GM12878 (cell line): ENCODE measurements around the gene MAGI2. TPM values are rescaled to one million over a fixed set of nuclear protein-coding genes. Genes with fewer than 3 reads are reported as not detected.
A peak's percentile ranks its signal among the peaks of the same experiment; 100 is the strongest.

ENCODE experiments used
- ATAC-seq: fragments of 200-7000 bp; cut with Tn5 transposase; 3 replicates; pipeline ENCODE4 v1.9.1; 2020; ENCODE audit warnings: mild to moderate bottlenecking, moderate library complexity
- BruUV-seq: library from RNA; stranded (reverse); fragments of 400-500 nt; replicated peaks from 2 replicates; lab custom pipeline; 2021; lab: Mats Ljungman, UMichigan
- CTCF ChIA-PET: fragments of 300-600 bp; sonication (Branson Sonifier 250); formaldehyde crosslinking; extraction: SDS; loops from one replicate; lab custom pipeline; 2021; ENCODE audit warnings: inconsistent platforms; lab: Yijun Ruan, JAX
- POLR2A ChIA-PET: fragments of 350-600 bp; formaldehyde crosslinking; extraction: SDS; loops from one replicate; lab custom pipeline; 2021; ENCODE audit warnings: inconsistent platforms; lab: Charles Lee
- RAD21 ChIA-PET: fragments of 300-600 bp; sonication (Branson Sonifier 250); formaldehyde crosslinking; loops from one replicate; lab custom pipeline; 2023; ENCODE audit warnings: antibody characterized with exemption; ENCODE audit not compliant: unreplicated experiment; lab: Charles Lee
- SMC1A ChIA-PET: fragments of 300-600 bp; sonication (Branson Sonifier 250); formaldehyde crosslinking; loops from one replicate; lab custom pipeline; 2023; ENCODE audit not compliant: unreplicated experiment, uncharacterized antibody; lab: Charles Lee
- DNase-seq: peaks from one replicate; pipeline ENCODE4 v3.0.0-alpha.2; 2011; ENCODE audit warnings: low read depth, low spot score
- FAIRE-seq: peaks from 3 replicates; lab custom pipeline; 2011; peaks lifted over from hg19 to GRCh38; lab: Jason Lieb, UNC
- H2AFZ ChIP-seq: 2 replicates; pipeline ENCODE4 v1.6.0; 2011; ENCODE audit warnings: low read depth, low read length, control low read depth; ENCODE audit not compliant: control insufficient read depth
- H3K27ac ChIP-seq: 2 replicates; pipeline ENCODE4 v1.5.1; 2011; ENCODE audit warnings: control low read depth; ENCODE audit not compliant: control insufficient read depth, insufficient read depth
- H3K27me3 ChIP-seq, 2 experiments: replicated peaks in 1 of 2; 2 replicates each; pipeline versions ENCODE4 v1.6.0 to v1.6.1; 2011; ENCODE audit warnings: low read length in 1 of 2; ENCODE audit not compliant: control insufficient read depth in 2 of 2, insufficient read depth in 2 of 2
- H3K36me3 ChIP-seq, 2 experiments: 2 replicates each; pipeline ENCODE4 v1.5.1; 2011; ENCODE audit warnings: low read length in 1 of 2; ENCODE audit not compliant: control insufficient read depth in 2 of 2, insufficient read depth in 2 of 2
- H3K4me1 ChIP-seq: 2 replicates; pipeline ENCODE4 v1.6.1; 2011; ENCODE audit warnings: mild to moderate bottlenecking, low read length, moderate library complexity, mixed read lengths; ENCODE audit not compliant: control insufficient read depth, insufficient read depth
- H3K4me2 ChIP-seq: 2 replicates; pipeline ENCODE4 v1.6.0; 2011; ENCODE audit warnings: control low read depth; ENCODE audit not compliant: control insufficient read depth, insufficient read depth
- H3K4me3 ChIP-seq: fragments of 200-600 bp; sonication (generic); 2 replicates; pipeline ENCODE4 v1.5.1; 2016
- H3K79me2 ChIP-seq: 2 replicates; pipeline ENCODE4 v1.6.0; 2011; ENCODE audit warnings: low read length; ENCODE audit not compliant: control insufficient read depth, insufficient read depth
- H3K9ac ChIP-seq: 2 replicates; pipeline ENCODE4 v1.8.0; 2011; ENCODE audit warnings: low read length, control low read depth, mixed read lengths; ENCODE audit not compliant: control insufficient read depth, insufficient read depth
- H3K9me3 ChIP-seq: replicated peaks from 3 replicates; pipeline ENCODE4 v1.5.1; 2011; ENCODE audit warnings: mild to moderate bottlenecking, low read length; ENCODE audit not compliant: control insufficient read depth, insufficient read depth
- H4K20me1 ChIP-seq: 2 replicates; pipeline ENCODE4 v1.6.0; 2011; ENCODE audit not compliant: control insufficient read depth, insufficient read depth
- CBX3 ChIP-seq: fragments of 200-600 bp; sonication (generic); IDR thresholded peaks from 2 replicates; pipeline ENCODE4 v1.6.1; 2016; ENCODE audit warnings: low read depth, borderline replicate concordance
- IKZF2 ChIP-seq, 2 experiments: fragments of 450-650 bp; IDR thresholded peaks; 2 replicates each; pipeline ENCODE4 v1.6.1; 2017; ENCODE audit warnings: mild to moderate bottlenecking in 2 of 2, moderate library complexity in 2 of 2
- NFXL1 ChIP-seq: fragments of 450-650 bp; IDR thresholded peaks from 2 replicates; pipeline ENCODE4 v1.6.1; 2017; ENCODE audit warnings: antibody characterized with exemption, mild to moderate bottlenecking, borderline replicate concordance
- PAX5 ChIP-seq: IDR thresholded peaks from 2 replicates; pipeline ENCODE4 v1.6.1; 2011; ENCODE audit warnings: low read depth, low read length, borderline replicate concordance
- RB1 ChIP-seq: fragments of 450-650 bp; formaldehyde crosslinking; IDR thresholded peaks from 2 replicates; pipeline ENCODE4 v1.6.1; 2017; ENCODE audit warnings: mild to moderate bottlenecking, borderline replicate concordance
- SMC3 ChIP-seq: IDR thresholded peaks from 2 replicates; pipeline ENCODE4 v1.6.1; 2011; ENCODE audit warnings: low read length, improper control_type of control experiment, borderline replicate concordance
- TCF7 ChIP-seq: IDR thresholded peaks from 2 replicates; pipeline ENCODE4 v1.6.1; 2014; ENCODE audit warnings: antibody characterized with exemption, borderline replicate concordance
- ZSCAN29 ChIP-seq: fragments of 450-650 bp; IDR thresholded peaks from 2 replicates; pipeline ENCODE4 v1.6.1; 2017; ENCODE audit warnings: mild to moderate bottlenecking, moderate library complexity
- WGBS: methylation state at CpG from one replicate; pipeline ENCODE4 v1.1.6; 2016; ENCODE audit warnings: low lambda C conversion rate; ENCODE audit not compliant: insufficient replicate concordance, insufficient coverage; ENCODE audit errors: missing lambda C conversion rate; 5-methylcytosine and 5-hydroxymethylcytosine counted together
- in situ Hi-C: fragments of 300-500 bp; cut with MboI; formaldehyde crosslinking; loops from 9 replicates; pipeline ENCODE4 v1.14.3; 2018; ENCODE audit warnings: mixed read lengths
- intact Hi-C: fragments of 100-400 bp; cut with micrococcal nuclease; formaldehyde crosslinking; loops from one replicate; pipeline ENCODE4 v1.14.2; 2022; ENCODE audit not compliant: unreplicated experiment
- polyA plus RNA-seq, 11 experiments: library from polyadenylated mRNA; depleted of rRNA in 4 of 11; unstranded in 6 of 11; stranded (reverse) in 5 of 11; fragments of >200 nt; fragmentation: Nextera tagmentation in 4 of 11; fragmentation: Illumina TruSeq in 1 of 11; extraction: Ambion mirVana in 4 of 11; extraction: Trizol in 1 of 11; gene quantifications; 1 replicate in 1 of 11; 2 replicates in 10 of 11; pipeline versions ENCODE4 v1.2.1 to v1.2.3, GENCODE V29; 2011 to 2016; ENCODE audit warnings: inconsistent platforms in 2 of 11, missing spikeins in 2 of 11, low read depth in 1 of 11
- total RNA-seq, 4 experiments: library from RNA; depleted of rRNA in 3 of 4; stranded (reverse); fragments of >200 nt in 3 of 4; fragmentation: Illumina TruSeq in 1 of 4; extraction: Trizol in 1 of 4; gene quantifications; 2 replicates each; pipeline versions ENCODE4 v1.2.1 to v1.2.3, GENCODE V29; 2013 to 2021
- TF ChIP-seq, protein P1 (sequence below): fragments of 450-650 bp; IDR thresholded peaks from 2 replicates; pipeline ENCODE4 v1.6.1; 2017; ENCODE audit warnings: mild to moderate bottlenecking, moderate library complexity
- TF ChIP-seq, protein P2 (sequence below), 3 experiments: IDR thresholded peaks in 2 of 3; conservative IDR thresholded peaks in 1 of 3; 2 replicates each; pipeline ENCODE4 v1.5.1; 2011; ENCODE audit warnings: low read depth in 3 of 3, low read length in 3 of 3, mild to moderate bottlenecking in 3 of 3, control low read depth in 2 of 3, moderate library complexity in 2 of 3, inconsistent platforms in 1 of 3, mixed read lengths in 1 of 3; ENCODE audit not compliant: control insufficient read depth in 2 of 3, insufficient read depth in 1 of 3; ENCODE audit errors: extremely low read depth in 1 of 3
- TF ChIP-seq, protein P3 (sequence below): fragments of 450-650 bp; IDR thresholded peaks from 2 replicates; pipeline ENCODE4 v1.6.1; 2018; ENCODE audit warnings: borderline replicate concordance, mild to moderate bottlenecking; ENCODE audit not compliant: partially characterized antibody
- TF ChIP-seq, protein P4 (sequence below): IDR thresholded peaks from 2 replicates; pipeline ENCODE4 v1.6.1; 2012; ENCODE audit warnings: low read depth, low read length, improper control_type of control experiment

The MAGI2 gene
- total and polyA plus RNA-seq, 10 of the 15 experiments (the other 5 are each of a cell fraction or from before 2014, with no cell fraction given): 0.01 to 0.31 (median 0.05) TPM; not detected in 2

DNA sequence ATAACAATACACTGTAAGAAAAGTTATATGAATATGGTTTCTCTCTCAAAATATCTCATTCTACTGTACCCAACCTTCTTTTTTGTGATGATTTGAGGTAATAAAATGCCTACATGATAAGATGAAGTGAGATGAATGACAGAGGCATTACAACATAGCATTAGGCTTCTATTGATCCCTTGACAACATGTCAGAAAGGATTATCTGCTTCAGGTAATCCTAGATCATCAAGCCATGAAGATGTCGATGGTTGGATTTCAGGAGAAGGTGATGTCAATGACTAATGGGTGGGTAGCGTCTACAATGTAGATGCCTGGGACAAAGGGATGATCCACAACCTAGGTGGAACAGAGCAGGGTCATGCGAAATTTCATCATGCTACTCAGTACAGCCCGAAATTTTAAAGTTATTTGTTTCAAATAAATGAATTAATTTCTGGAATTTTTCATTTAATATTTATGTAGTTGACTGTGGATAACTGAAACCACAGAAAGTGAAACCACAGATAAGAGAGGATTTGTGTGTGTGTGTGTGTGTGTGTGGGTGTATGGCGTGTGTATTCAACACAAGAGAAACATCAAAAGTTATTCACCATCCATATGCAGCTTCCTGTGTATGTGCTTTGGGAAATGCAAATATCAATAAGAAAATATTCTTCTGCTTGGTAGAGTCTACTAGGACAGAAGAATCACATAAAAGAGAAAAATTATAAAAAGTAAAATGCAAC, 77.0 kb downstream of the MAGI2 start (continued):
- TF ChIP-seq, protein P1, sequence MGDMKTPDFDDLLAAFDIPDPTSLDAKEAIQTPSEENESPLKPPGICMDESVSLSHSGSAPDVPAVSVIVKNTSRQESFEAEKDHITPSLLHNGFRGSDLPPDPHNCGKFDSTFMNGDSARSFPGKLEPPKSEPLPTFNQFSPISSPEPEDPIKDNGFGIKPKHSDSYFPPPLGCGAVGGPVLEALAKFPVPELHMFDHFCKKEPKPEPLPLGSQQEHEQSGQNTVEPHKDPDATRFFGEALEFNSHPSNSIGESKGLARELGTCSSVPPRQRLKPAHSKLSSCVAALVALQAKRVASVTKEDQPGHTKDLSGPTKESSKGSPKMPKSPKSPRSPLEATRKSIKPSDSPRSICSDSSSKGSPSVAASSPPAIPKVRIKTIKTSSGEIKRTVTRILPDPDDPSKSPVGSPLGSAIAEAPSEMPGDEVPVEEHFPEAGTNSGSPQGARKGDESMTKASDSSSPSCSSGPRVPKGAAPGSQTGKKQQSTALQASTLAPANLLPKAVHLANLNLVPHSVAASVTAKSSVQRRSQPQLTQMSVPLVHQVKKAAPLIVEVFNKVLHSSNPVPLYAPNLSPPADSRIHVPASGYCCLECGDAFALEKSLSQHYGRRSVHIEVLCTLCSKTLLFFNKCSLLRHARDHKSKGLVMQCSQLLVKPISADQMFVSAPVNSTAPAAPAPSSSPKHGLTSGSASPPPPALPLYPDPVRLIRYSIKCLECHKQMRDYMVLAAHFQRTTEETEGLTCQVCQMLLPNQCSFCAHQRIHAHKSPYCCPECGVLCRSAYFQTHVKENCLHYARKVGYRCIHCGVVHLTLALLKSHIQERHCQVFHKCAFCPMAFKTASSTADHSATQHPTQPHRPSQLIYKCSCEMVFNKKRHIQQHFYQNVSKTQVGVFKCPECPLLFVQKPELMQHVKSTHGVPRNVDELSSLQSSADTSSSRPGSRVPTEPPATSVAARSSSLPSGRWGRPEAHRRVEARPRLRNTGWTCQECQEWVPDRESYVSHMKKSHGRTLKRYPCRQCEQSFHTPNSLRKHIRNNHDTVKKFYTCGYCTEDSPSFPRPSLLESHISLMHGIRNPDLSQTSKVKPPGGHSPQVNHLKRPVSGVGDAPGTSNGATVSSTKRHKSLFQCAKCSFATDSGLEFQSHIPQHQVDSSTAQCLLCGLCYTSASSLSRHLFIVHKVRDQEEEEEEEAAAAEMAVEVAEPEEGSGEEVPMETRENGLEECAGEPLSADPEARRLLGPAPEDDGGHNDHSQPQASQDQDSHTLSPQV: no peak
- no peak for TF ChIP-seq ZSCAN29
- no peak for TF ChIP-seq NFXL1
- no peak for TF ChIP-seq SMC3
- TF ChIP-seq TCF7: no peak
- no peak for TF ChIP-seq IKZF2 (IDR thresholded peaks at IDR 0.05)
- TF ChIP-seq RB1: no peak
- TF ChIP-seq CBX3: no peak
- no peak for TF ChIP-seq PAX5

DNA sequence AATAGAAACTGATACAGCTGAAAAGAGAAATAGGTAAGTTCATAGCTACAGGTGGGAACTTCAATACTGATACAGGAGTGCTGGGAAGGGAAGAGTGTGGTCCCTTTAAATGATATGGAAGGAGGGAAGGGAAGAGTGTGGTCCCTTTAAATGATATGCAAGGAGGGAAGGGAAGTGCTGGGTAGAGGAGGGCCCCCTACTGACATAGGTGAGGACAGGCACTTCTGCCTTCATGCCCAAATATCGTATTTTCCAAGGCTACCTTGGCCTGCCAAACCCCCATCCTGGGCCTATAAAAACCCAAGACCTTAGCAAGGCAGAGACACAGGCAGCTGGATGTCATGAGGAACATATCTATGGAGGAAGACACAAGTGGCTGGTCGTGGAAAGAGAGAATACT, 92.3 kb downstream of the MAGI2 start:
- DNase-seq (no peak), FAIRE-seq (no peak), ATAC-seq (no peak)
- Histone ChIP-seq H3K27me3 (no peaks in the 10 kb centered on the region), H3K4me1 (no peaks in the 10 kb centered on the region), H3K9ac (no peak overlapping the region), H4K20me1 (no peaks in the 10 kb centered on the region), H3K4me3 (no peak overlapping the region), H3K36me3 (no peaks in the 10 kb centered on the region), H3K79me2 (no peaks in the 10 kb centered on the region), H2AFZ (no peak overlapping the region), H3K9me3 (no peaks in the 10 kb centered on the region), H3K27ac (no peak overlapping the region), H3K4me2 (no peak overlapping the region)
- intact Hi-C loops (no loop called here), in situ Hi-C loops (no loop called here)
- WGBS: 21% methylated on average over 2 of the region's 2 CpGs
- CTCF ChIA-PET: no interaction called here
- RAD21 ChIA-PET: no interaction called here
- POLR2A ChIA-PET: no interaction called here
- no TSS peak for BruUV-seq
- SMC1A ChIA-PET: no interaction called here
- TF ChIP-seq, protein P2, sequence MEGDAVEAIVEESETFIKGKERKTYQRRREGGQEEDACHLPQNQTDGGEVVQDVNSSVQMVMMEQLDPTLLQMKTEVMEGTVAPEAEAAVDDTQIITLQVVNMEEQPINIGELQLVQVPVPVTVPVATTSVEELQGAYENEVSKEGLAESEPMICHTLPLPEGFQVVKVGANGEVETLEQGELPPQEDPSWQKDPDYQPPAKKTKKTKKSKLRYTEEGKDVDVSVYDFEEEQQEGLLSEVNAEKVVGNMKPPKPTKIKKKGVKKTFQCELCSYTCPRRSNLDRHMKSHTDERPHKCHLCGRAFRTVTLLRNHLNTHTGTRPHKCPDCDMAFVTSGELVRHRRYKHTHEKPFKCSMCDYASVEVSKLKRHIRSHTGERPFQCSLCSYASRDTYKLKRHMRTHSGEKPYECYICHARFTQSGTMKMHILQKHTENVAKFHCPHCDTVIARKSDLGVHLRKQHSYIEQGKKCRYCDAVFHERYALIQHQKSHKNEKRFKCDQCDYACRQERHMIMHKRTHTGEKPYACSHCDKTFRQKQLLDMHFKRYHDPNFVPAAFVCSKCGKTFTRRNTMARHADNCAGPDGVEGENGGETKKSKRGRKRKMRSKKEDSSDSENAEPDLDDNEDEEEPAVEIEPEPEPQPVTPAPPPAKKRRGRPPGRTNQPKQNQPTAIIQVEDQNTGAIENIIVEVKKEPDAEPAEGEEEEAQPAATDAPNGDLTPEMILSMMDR (IDR thresholded peaks at IDR 0.05 in 2 of 3, conservative IDR thresholded peaks at IDR 0.05 in 1 of 3; ENCODE audit: control insufficient read depth in 2 of 3, extremely low read depth in 1 of 3, insufficient read depth in 1 of 3, low read depth in 3 of 3, low read length in 3 of 3): 0 out of 6 replicates have a peak, but pooled peaks of 1 of the 3 experiments have one; percentile 12
- TF ChIP-seq, protein P3, sequence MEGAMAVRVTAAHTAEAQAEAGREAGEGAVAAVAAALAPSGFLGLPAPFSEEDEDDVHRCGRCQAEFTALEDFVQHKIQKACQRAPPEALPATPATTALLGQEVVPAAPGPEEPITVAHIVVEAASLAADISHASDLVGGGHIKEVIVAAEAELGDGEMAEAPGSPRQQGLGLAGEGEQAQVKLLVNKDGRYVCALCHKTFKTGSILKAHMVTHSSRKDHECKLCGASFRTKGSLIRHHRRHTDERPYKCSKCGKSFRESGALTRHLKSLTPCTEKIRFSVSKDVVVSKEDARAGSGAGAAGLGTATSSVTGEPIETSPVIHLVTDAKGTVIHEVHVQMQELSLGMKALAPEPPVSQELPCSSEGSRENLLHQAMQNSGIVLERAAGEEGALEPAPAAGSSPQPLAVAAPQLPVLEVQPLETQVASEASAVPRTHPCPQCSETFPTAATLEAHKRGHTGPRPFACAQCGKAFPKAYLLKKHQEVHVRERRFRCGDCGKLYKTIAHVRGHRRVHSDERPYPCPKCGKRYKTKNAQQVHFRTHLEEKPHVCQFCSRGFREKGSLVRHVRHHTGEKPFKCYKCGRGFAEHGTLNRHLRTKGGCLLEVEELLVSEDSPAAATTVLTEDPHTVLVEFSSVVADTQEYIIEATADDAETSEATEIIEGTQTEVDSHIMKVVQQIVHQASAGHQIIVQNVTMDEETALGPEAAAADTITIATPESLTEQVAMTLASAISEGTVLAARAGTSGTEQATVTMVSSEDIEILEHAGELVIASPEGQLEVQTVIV: no peak
- TF ChIP-seq, protein P4, sequence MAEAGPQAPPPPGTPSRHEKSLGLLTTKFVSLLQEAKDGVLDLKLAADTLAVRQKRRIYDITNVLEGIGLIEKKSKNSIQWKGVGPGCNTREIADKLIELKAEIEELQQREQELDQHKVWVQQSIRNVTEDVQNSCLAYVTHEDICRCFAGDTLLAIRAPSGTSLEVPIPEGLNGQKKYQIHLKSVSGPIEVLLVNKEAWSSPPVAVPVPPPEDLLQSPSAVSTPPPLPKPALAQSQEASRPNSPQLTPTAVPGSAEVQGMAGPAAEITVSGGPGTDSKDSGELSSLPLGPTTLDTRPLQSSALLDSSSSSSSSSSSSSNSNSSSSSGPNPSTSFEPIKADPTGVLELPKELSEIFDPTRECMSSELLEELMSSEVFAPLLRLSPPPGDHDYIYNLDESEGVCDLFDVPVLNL: no peak
